HepG2 (cell line): ENCODE measurements around the gene PKD2L2. TPM values are rescaled to one million over a fixed set of nuclear protein-coding genes. Genes with fewer than 3 reads are reported as not detected.

Source experiments
- ATAC-seq: fragments of 200-7000 bp; cut with Tn5 transposase; 3 replicates; pipeline ENCODE4 v1.9.1; 2020; ENCODE audit warnings: mild to moderate bottlenecking, moderate library complexity
- BruUV-seq: library from RNA; stranded (reverse); fragments of 400-500 nt; replicated peaks from 2 replicates; lab custom pipeline; 2021; lab: Mats Ljungman, UMichigan
- CTCF ChIA-PET: fragments of 300-600 bp; formaldehyde crosslinking; extraction: SDS; loops from one replicate; lab custom pipeline; 2021; ENCODE audit warnings: low total read pairs, inconsistent platforms, low intra/inter-chr PET ratio; lab: Yijun Ruan, JAX
- POLR2A ChIA-PET: fragments of 350-600 bp; sonication (Branson Sonifier 250); formaldehyde crosslinking; loops from one replicate; lab custom pipeline; 2020; ENCODE audit warnings: antibody characterized with exemption, inconsistent platforms; lab: Yijun Ruan, JAX
- DNase-seq: peaks from one replicate; pipeline ENCODE4 v3.0.0-alpha.2; 2015; ENCODE audit warnings: low spot score
- FAIRE-seq: peaks from 3 replicates; lab custom pipeline; 2011; peaks lifted over from hg19 to GRCh38; lab: Jason Lieb, UNC
- H2AFZ ChIP-seq: one replicate; pipeline ENCODE4 v1.6.1; 2011; ENCODE audit warnings: low read length, inconsistent platforms
- H3K27ac ChIP-seq: fragments of 300-600 bp; 3 replicates; pipeline ENCODE4 v1.8.0; 2011; ENCODE audit warnings: mixed run types, mild to moderate bottlenecking, mixed read lengths, low read length, inconsistent platforms; ENCODE audit not compliant: insufficient read depth; ENCODE audit errors: extremely low read length
- H3K27me3 ChIP-seq, 2 experiments: fragments of 200-600 bp in 1 of 2; 2 replicates in 1 of 2; 3 replicates in 1 of 2; pipeline versions ENCODE4 v1.6.0 to v1.8.0; 2011; ENCODE audit warnings: low read length in 2 of 2, mild to moderate bottlenecking in 2 of 2, moderate library complexity in 2 of 2, inconsistent platforms in 1 of 2; ENCODE audit not compliant: insufficient read depth in 2 of 2, control insufficient read depth in 1 of 2
- H3K36me3 ChIP-seq, 2 experiments: fragments of 200-600 bp in 1 of 2; replicated peaks in 1 of 2; 2 replicates in 1 of 2; 3 replicates in 1 of 2; pipeline versions ENCODE4 v1.5.1 to v1.8.0; 2011; ENCODE audit warnings: low read length in 2 of 2, inconsistent platforms in 1 of 2; ENCODE audit not compliant: insufficient read depth in 2 of 2, control insufficient read depth in 1 of 2
- H3K4me1 ChIP-seq: 2 replicates; pipeline ENCODE4 v1.5.1; 2012; ENCODE audit warnings: low read length, inconsistent platforms; ENCODE audit not compliant: insufficient read depth
- H3K4me2 ChIP-seq: 2 replicates; pipeline ENCODE4 v1.6.0; 2011; ENCODE audit warnings: low read depth, low read length, inconsistent platforms
- H3K4me3 ChIP-seq, 3 experiments: fragments of 200-600 bp in 1 of 3; sonication (generic), shearing (Covaris generic) in 1 of 3; replicated peaks in 1 of 3; 2 replicates each; pipeline ENCODE4 v1.5.1; 2011 to 2016; ENCODE audit warnings: low read length in 3 of 3, inconsistent platforms in 2 of 3, low read depth in 2 of 3, mild to moderate bottlenecking in 2 of 3, control low read depth in 1 of 3, mixed read lengths in 1 of 3; ENCODE audit not compliant: insufficient read depth in 1 of 3
- H3K79me2 ChIP-seq: one replicate; pipeline ENCODE4 v1.6.1; 2011; ENCODE audit warnings: low read length, inconsistent platforms; ENCODE audit not compliant: insufficient read depth
- H3K9ac ChIP-seq: 2 replicates; pipeline ENCODE4 v1.6.0; 2011; ENCODE audit warnings: mild to moderate bottlenecking, low read depth, low read length, inconsistent platforms; ENCODE audit not compliant: insufficient read depth
- H3K9me3 ChIP-seq: 2 replicates; pipeline ENCODE4 v1.5.1; 2012; ENCODE audit warnings: mild to moderate bottlenecking, low read length
- H4K20me1 ChIP-seq: 2 replicates; pipeline ENCODE4 v1.6.0; 2011; ENCODE audit warnings: inconsistent platforms, mild to moderate bottlenecking, low read length, moderate library complexity; ENCODE audit not compliant: insufficient read depth
- DR1 ChIP-seq: sonication (generic); formaldehyde crosslinking; IDR thresholded peaks from 2 replicates; pipeline ENCODE4 v1.8.0; 2021; ENCODE audit warnings: mild to moderate bottlenecking, missing genetic modification reagents, inconsistent platforms
- FOXM1 ChIP-seq: sonication (generic); formaldehyde crosslinking; IDR thresholded peaks from 2 replicates; pipeline ENCODE4 v1.5.0; 2020; ENCODE audit warnings: missing genetic modification reagents
- HNRNPUL1 ChIP-seq: fragments of 200-400 bp; formaldehyde crosslinking; IDR thresholded peaks from 2 replicates; pipeline ENCODE4 v1.6.1; 2017; ENCODE audit warnings: low read depth, mild to moderate bottlenecking, low read length, moderate library complexity
- JARID2 ChIP-seq: sonication (generic); formaldehyde crosslinking; IDR thresholded peaks from 2 replicates; pipeline ENCODE4 v1.8.1; 2023; ENCODE audit warnings: missing genetic modification reagents, inconsistent platforms; ENCODE audit not compliant: insufficient replicate concordance
- KDM5A ChIP-seq: fragments of 200-600 bp; sonication (generic); IDR thresholded peaks from 2 replicates; pipeline ENCODE4 v1.7.0; 2018; ENCODE audit warnings: antibody characterized with exemption, mild to moderate bottlenecking, low read length, borderline replicate concordance
- MIXL1 ChIP-seq: IDR thresholded peaks from 2 replicates; pipeline ENCODE4 v1.6.1; 2016
- NFIB ChIP-seq: sonication (generic); formaldehyde crosslinking; IDR thresholded peaks from 2 replicates; pipeline ENCODE4 v1.9.0; 2021; ENCODE audit warnings: missing genetic modification reagents, mild to moderate bottlenecking, borderline replicate concordance
- PHF8 ChIP-seq: sonication (generic); formaldehyde crosslinking; IDR thresholded peaks from 2 replicates; pipeline ENCODE4 v1.5.0; 2020; ENCODE audit warnings: missing genetic modification reagents
- PRMT3 ChIP-seq: sonication (generic); formaldehyde crosslinking; IDR thresholded peaks from 2 replicates; pipeline ENCODE4 v1.8.1; 2022; ENCODE audit warnings: low read depth, mild to moderate bottlenecking, moderate library complexity, missing genetic modification reagents, borderline replicate concordance
- RXRB ChIP-seq: IDR thresholded peaks from 2 replicates; pipeline ENCODE4 v1.6.1; 2016; ENCODE audit warnings: borderline replicate concordance, missing genetic modification reagents, missing compliant biosample characterization
- TOE1 ChIP-seq: sonication (generic); formaldehyde crosslinking; IDR thresholded peaks from 2 replicates; pipeline ENCODE4 v1.4.0; 2020; ENCODE audit warnings: mild to moderate bottlenecking, missing genetic modification reagents
- U2AF1 ChIP-seq: fragments of 200-400 bp; formaldehyde crosslinking; optimal IDR thresholded peaks from 2 replicates; pipeline ENCODE3; 2017; ENCODE audit warnings: mild to moderate bottlenecking, low read depth, low read length
- ZNF230 ChIP-seq: sonication (generic); formaldehyde crosslinking; IDR thresholded peaks from 2 replicates; pipeline ENCODE4 v1.4.0; 2020; ENCODE audit warnings: mild to moderate bottlenecking, missing genetic modification reagents
- ZNF232 ChIP-seq: sonication (generic); formaldehyde crosslinking; IDR thresholded peaks from 2 replicates; pipeline ENCODE4 v1.4.0; 2020; ENCODE audit warnings: missing genetic modification reagents, borderline replicate concordance
- ZNF549 ChIP-seq: sonication (generic); formaldehyde crosslinking; IDR thresholded peaks from 2 replicates; pipeline ENCODE4 v1.5.0; 2020; ENCODE audit warnings: missing genetic modification reagents
- ZNF550 ChIP-seq: sonication (generic); formaldehyde crosslinking; IDR thresholded peaks from 2 replicates; pipeline ENCODE4 v1.4.0; 2020; ENCODE audit warnings: mild to moderate bottlenecking, missing genetic modification reagents, borderline replicate concordance
- ZNF562 ChIP-seq: sonication (generic); formaldehyde crosslinking; IDR thresholded peaks from 2 replicates; pipeline ENCODE4 v1.8.0; 2022; ENCODE audit warnings: missing genetic modification reagents, borderline replicate concordance
- ZNF572 ChIP-seq: sonication (generic); formaldehyde crosslinking; IDR thresholded peaks from 2 replicates; pipeline ENCODE4 v1.5.1; 2020; ENCODE audit warnings: mild to moderate bottlenecking, missing genetic modification reagents
- ZNF577 ChIP-seq: sonication (generic); formaldehyde crosslinking; IDR thresholded peaks from 2 replicates; pipeline ENCODE4 v1.4.0; 2020; ENCODE audit warnings: mild to moderate bottlenecking, low read depth, missing genetic modification reagents, borderline replicate concordance
- ZNF761 ChIP-seq: sonication (generic); formaldehyde crosslinking; conservative IDR thresholded peaks from 2 replicates; pipeline ENCODE4 v1.4.0; 2020; ENCODE audit warnings: mild to moderate bottlenecking, missing genetic modification reagents
- ZSCAN25 ChIP-seq: sonication (generic); formaldehyde crosslinking; IDR thresholded peaks from 2 replicates; pipeline ENCODE4 v1.8.0; 2022; ENCODE audit warnings: mild to moderate bottlenecking, missing genetic modification reagents
- WGBS: methylation state at CpG from one replicate; pipeline ENCODE4 v1.1.6; 2017; ENCODE audit warnings: low lambda C conversion rate; 5-methylcytosine and 5-hydroxymethylcytosine counted together
- in situ Hi-C: cut with HindIII; loops from 2 replicates; pipeline ENCODE4 v1.10.0; 2017; ENCODE audit warnings: low pct_unique_long_range_greater_than_20kb; ENCODE audit not compliant: extremely low pct_ligation_motif_present
- intact Hi-C: fragments of 100-400 bp; cut with micrococcal nuclease; formaldehyde crosslinking; loops from one replicate; pipeline ENCODE4 v1.10.0; 2022; ENCODE audit not compliant: unreplicated experiment
- polyA plus RNA-seq, 8 experiments: library from polyadenylated mRNA; depleted of rRNA in 3 of 8; stranded (reverse) in 7 of 8; unstranded in 1 of 8; fragments of >200 nt; fragmentation: Illumina TruSeq in 4 of 8; extraction: Trizol in 4 of 8; gene quantifications; 2 replicates each; pipeline versions ENCODE4 v1.2.1 to v1.2.3, GENCODE V29; 2011 to 2016; ENCODE audit warnings: low read depth in 4 of 8, missing spikeins in 1 of 8, mixed read lengths in 1 of 8; ENCODE audit not compliant: insufficient read depth in 1 of 8
- total RNA-seq, 5 experiments: library from RNA; depleted of rRNA; stranded (reverse); fragments of >200 nt; fragmentation: Illumina TruSeq; extraction: Trizol; gene quantifications; 2 replicates each; pipeline ENCODE4 v1.2.3, GENCODE V29; 2016; ENCODE audit warnings: low read depth in 1 of 5
- TF ChIP-seq, protein P1 (sequence below): sonication (generic); formaldehyde crosslinking; IDR thresholded peaks from 2 replicates; pipeline ENCODE4 v1.8.1; 2023; ENCODE audit warnings: missing genetic modification reagents, inconsistent platforms, borderline replicate concordance
- TF ChIP-seq, protein P2 (sequence below): sonication (generic); formaldehyde crosslinking; IDR thresholded peaks from 2 replicates; pipeline ENCODE4 v1.8.1; 2023; ENCODE audit warnings: mild to moderate bottlenecking, moderate library complexity, missing genetic modification reagents

Gene PKD2L2
- total and polyA plus RNA-seq, 2 of the 13 experiments (the other 11 are each of a cell fraction or from before 2014, with no cell fraction given), result not detected

DNA sequence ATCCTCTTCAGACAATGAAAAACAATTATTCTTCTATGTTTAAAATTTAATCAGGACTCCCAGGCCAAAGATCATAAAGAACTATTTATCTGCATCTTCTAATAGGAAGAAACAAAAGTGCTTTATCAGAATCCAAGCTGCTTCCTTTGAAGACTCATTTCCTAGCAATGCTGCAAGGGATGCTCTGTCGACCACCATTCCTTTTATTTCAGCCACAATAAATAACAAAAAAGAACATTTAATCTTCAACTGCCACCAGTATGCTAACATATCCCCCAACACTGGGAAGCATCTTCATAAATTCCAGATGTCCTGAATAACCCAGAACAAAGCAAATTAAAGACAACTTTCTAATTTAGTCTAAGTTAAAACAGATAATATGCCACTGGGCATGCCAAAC is 68.7 kb downstream of the PKD2L2 start:
- in situ Hi-C loops, result no loop called here
- no peak overlapping the region for H3K4me2 ChIP-seq
- no peak for DNase-seq

DNA sequence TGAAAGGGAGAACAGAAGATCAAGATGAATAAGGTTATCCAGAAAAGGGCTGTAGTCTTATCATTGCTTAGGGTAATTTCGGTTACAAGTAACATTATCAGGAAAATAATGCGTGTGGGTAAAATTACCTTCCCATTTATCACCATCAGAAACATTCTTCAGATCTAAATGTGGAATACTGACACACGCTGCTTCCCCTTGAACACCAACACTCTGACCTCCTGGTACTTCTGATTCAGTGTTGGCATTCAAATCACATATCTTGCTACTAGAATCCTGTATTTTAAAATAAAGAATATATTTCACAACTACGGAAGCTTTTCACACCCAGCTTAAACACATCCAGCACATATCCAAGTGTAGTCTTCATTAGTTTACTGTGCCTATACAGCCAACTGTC is 70.2 kb downstream of the PKD2L2 start:
- POLR2A ChIA-PET, result no interaction called here

More for the DNA sequence above, 68.7 kb downstream of the PKD2L2 start:
- Histone ChIP-seq H3K36me3 (peaks cover 12 to 44% of the 10 kb centered on the region in 2 experiments), H3K4me1 (no peaks in the 10 kb centered on the region), H2AFZ (no peak overlapping the region), H3K27ac (no peak overlapping the region), H3K9me3 (no peaks in the 10 kb centered on the region), H3K79me2 (no peaks in the 10 kb centered on the region), H3K27me3 (no peaks in the 10 kb centered on the region), H4K20me1 (no peaks in the 10 kb centered on the region), H3K9ac (no peak overlapping the region), H3K4me3 (no peak overlapping the region)
- POLR2A ChIA-PET, result no interaction called here
- CTCF ChIA-PET, result no interaction called here
- ATAC-seq, result no peak
- TF ChIP-seq ZNF550 (CRISPR knock-in tag) (no peak), KDM5A (no peak), RXRB (no peak), DR1 (CRISPR knock-in tag) (no peak), ZNF572 (no peak), ZNF761 (CRISPR knock-in tag) (no peak)
- no TSS peak for BruUV-seq
- no peak for FAIRE-seq
- intact Hi-C loops, result no loop called here
- 94% methylated on average over 1 of the region's 1 CpG for WGBS

More for the DNA sequence above, 70.2 kb downstream of the PKD2L2 start:
- DNase-seq (no peak), FAIRE-seq (no peak), ATAC-seq (no peak)
- Histone ChIP-seq H2AFZ (no peak overlapping the region), H4K20me1 (no peaks in the 10 kb centered on the region), H3K9ac (no peak overlapping the region), H3K4me3 (no peak overlapping the region), H3K27ac (no peak overlapping the region), H3K4me1 (no peaks in the 10 kb centered on the region), H3K4me2 (no peak overlapping the region), H3K79me2 (no peaks in the 10 kb centered on the region), H3K9me3 (no peaks in the 10 kb centered on the region), H3K27me3 (no peaks in the 10 kb centered on the region), H3K36me3 (peaks cover 8 to 36% of the 10 kb centered on the region in 2 experiments; a peak in 4 of 5 replicates)
- no TSS peak for BruUV-seq
- in situ Hi-C loops (no loop called here), intact Hi-C loops (no loop called here)
- CTCF ChIA-PET, result no interaction called here
- TF ChIP-seq HNRNPUL1 (no peak), ZNF562 (CRISPR knock-in tag) (no peak), PRMT3 (CRISPR knock-in tag) (no peak), NFIB (CRISPR knock-in tag) (no peak), ZNF230 (no peak), MIXL1 (no peak), ZNF577 (CRISPR knock-in tag) (no peak), PHF8 (CRISPR knock-in tag) (no peak), JARID2 (CRISPR knock-in tag) (no peak), ZSCAN25 (CRISPR knock-in tag) (no peak), ZNF232 (CRISPR knock-in tag) (no peak), ZNF549 (CRISPR knock-in tag) (no peak), U2AF1 (no peak), FOXM1 (no peak), TOE1 (no peak)
- TF ChIP-seq, protein P1, sequence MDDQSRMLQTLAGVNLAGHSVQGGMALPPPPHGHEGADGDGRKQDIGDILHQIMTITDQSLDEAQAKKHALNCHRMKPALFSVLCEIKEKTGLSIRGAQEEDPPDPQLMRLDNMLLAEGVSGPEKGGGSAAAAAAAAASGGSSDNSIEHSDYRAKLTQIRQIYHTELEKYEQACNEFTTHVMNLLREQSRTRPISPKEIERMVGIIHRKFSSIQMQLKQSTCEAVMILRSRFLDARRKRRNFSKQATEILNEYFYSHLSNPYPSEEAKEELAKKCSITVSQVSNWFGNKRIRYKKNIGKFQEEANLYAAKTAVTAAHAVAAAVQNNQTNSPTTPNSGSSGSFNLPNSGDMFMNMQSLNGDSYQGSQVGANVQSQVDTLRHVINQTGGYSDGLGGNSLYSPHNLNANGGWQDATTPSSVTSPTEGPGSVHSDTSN, result no peak
- TF ChIP-seq, protein P2, sequence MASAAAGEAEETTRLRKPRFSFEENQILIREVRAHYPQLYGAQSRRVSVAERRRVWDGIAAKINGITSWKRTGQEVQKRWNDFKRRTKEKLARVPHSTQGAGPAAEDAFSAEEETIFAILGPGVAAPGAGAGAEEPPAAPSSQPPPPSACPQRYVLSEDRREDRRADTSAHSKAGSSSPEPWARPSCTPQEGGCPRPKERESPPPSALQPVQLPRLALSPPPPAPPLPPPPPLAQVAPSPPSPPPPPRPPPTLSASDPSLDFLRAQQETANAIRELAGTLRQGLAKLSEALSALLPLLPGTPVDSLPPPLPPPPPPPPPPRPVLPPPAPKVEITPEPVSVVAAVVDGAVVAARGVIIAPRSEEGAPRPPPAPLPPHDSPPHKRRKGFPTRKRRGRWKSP (CRISPR knock-in tag), result no peak
- 98% methylated on average over 4 of the region's 4 CpGs for WGBS
